Measurements from ENCODE around the gene JAM3.
"Not testable (repeated sequence)": the region's sequence is repeated elsewhere in the genome, so short reads cannot be mapped to it uniquely, and the experiment has no call there.

GRCh38 chr11:134188092-134188491 lies 119.2 kb downstream of the JAM3 start:
- TF ChIP-seq CTCF (IDR thresholded peaks at IDR 0.05; ENCODE audit: insufficient read depth, low read length); POLR2AphosphoS5 (IDR thresholded peaks at IDR 0.05; ENCODE audit: low read depth): not testable (repeated sequence)
